DND-41 (cell line): ENCODE measurements around the gene KDM6A.

Experiments used
- ATAC-seq: fragments of 200-7000 bp; cut with Tn5 transposase; 3 replicates; pipeline ENCODE4 v1.9.1; 2021; ENCODE audit warnings: low read depth; ENCODE audit not compliant: insufficient read depth
- DNase-seq: peaks from one replicate; pipeline ENCODE4 v3.0.0-alpha.2; 2020
- H2AFZ ChIP-seq: 2 replicates; pipeline ENCODE4 v1.6.0; 2012; ENCODE audit warnings: low read depth, low read length
- H3K27ac ChIP-seq: 2 replicates; pipeline ENCODE4 v1.5.1; 2012; ENCODE audit warnings: low read length, inconsistent platforms
- H3K27me3 ChIP-seq: fragments of 200-600 bp; sonication (generic); 2 replicates; pipeline ENCODE4 v1.6.0; 2012; ENCODE audit warnings: low read length, mild to moderate bottlenecking, inconsistent platforms; ENCODE audit not compliant: insufficient read depth, poor library complexity
- H3K36me3 ChIP-seq: 2 replicates; pipeline ENCODE4 v1.5.1; 2012; ENCODE audit warnings: low read length, inconsistent platforms; ENCODE audit not compliant: insufficient read depth
- H3K4me1 ChIP-seq: 2 replicates; pipeline ENCODE4 v1.5.1; 2012; ENCODE audit warnings: mild to moderate bottlenecking, low read length; ENCODE audit not compliant: insufficient read depth
- H3K4me2 ChIP-seq: 2 replicates; pipeline ENCODE4 v1.6.0; 2012; ENCODE audit warnings: mild to moderate bottlenecking, moderate library complexity, low read length, inconsistent platforms; ENCODE audit not compliant: insufficient read depth
- H3K4me3 ChIP-seq, 2 experiments: fragments of 200-600 bp in 1 of 2; shearing (Covaris generic) in 1 of 2; 2 replicates each; pipeline ENCODE4 v1.5.1; 2012 to 2016; ENCODE audit warnings: inconsistent platforms in 2 of 2, low read length in 2 of 2, mild to moderate bottlenecking in 2 of 2, low read depth in 1 of 2, moderate library complexity in 1 of 2
- H3K79me2 ChIP-seq: 2 replicates; pipeline ENCODE4 v1.6.0; 2012; ENCODE audit warnings: low read length, inconsistent platforms; ENCODE audit not compliant: insufficient read depth
- H3K9ac ChIP-seq: 2 replicates; pipeline ENCODE4 v1.6.0; 2012; ENCODE audit warnings: low read depth, mild to moderate bottlenecking, inconsistent platforms, low read length, moderate library complexity
- H3K9me3 ChIP-seq: 2 replicates; pipeline ENCODE4 v1.5.1; 2012; ENCODE audit warnings: low read length, moderate library complexity, mild to moderate bottlenecking, inconsistent platforms; ENCODE audit not compliant: insufficient read depth, severe bottlenecking
- H4K20me1 ChIP-seq: 2 replicates; pipeline ENCODE4 v1.6.0; 2012; ENCODE audit warnings: low read length; ENCODE audit not compliant: insufficient read depth
- CTCF ChIP-seq: IDR thresholded peaks from 2 replicates; pipeline ENCODE4 v1.5.1; 2012; ENCODE audit warnings: borderline replicate concordance, low read length, moderate library complexity, mild to moderate bottlenecking; ENCODE audit not compliant: poor library complexity, severe bottlenecking; ENCODE audit errors: extremely low read depth
- EZH2 ChIP-seq: IDR thresholded peaks from 3 replicates; pipeline ENCODE4 v1.6.1; 2012; ENCODE audit warnings: borderline replicate concordance, low read depth, mild to moderate bottlenecking, moderate library complexity, low read length, inconsistent platforms; ENCODE audit not compliant: severe bottlenecking

The KDM6A gene

GRCh38 chrX:45001048-45001447, 128.1 kb downstream of the KDM6A start:
- H3K9ac ChIP-seq = no peak overlapping the region
- H3K36me3 ChIP-seq = no peaks in the 10 kb centered on the region
- H3K9me3 ChIP-seq = no peaks in the 10 kb centered on the region
- no peak overlapping the region for H3K4me3 ChIP-seq
- DNase-seq (no peak), ATAC-seq (no peak)
- no peaks in the 10 kb centered on the region for H3K27me3 ChIP-seq
- no peak overlapping the region for H2AFZ ChIP-seq
- no peak overlapping the region for H3K27ac ChIP-seq
- H3K79me2 ChIP-seq = peaks cover 60% of the 10 kb centered on the region
- TF ChIP-seq EZH2 (no peak), CTCF (no peak)
- H3K4me2 ChIP-seq = no peak overlapping the region
- H3K4me1 ChIP-seq = no peaks in the 10 kb centered on the region
- H4K20me1 ChIP-seq = no peaks in the 10 kb centered on the region; the same call in 1 of the 2 replicates

- Histone ChIP-seq H3K27me3 (no peaks in the 10 kb centered on the region), H3K27ac (no peak overlapping the region), H3K9ac (no peak overlapping the region), H3K9me3 (no peaks in the 10 kb centered on the region), H2AFZ (no peak overlapping the region), H3K4me2 (no peak overlapping the region), H3K4me1 (no peaks in the 10 kb centered on the region), H3K4me3 (no peak overlapping the region), H3K79me2 (peaks cover 57% of the 10 kb centered on the region), H4K20me1 (no peaks in the 10 kb centered on the region), H3K36me3 (no peaks in the 10 kb centered on the region)
- DNase-seq (no peak), ATAC-seq (no peak)
- TF ChIP-seq EZH2 = no peak
Observed at GRCh38 chrX:45003085-45003484, 130.1 kb downstream of the KDM6A start.

GRCh38 chrX:45006002-45006800, 133.2 kb downstream of the KDM6A start:
- H3K4me2 ChIP-seq = no peak overlapping the region
- no peak overlapping the region for H3K4me3 ChIP-seq
- H3K79me2 ChIP-seq = peaks cover 58% of the 10 kb centered on the region
- H3K9ac ChIP-seq = no peak overlapping the region
- H3K27ac ChIP-seq = no peak overlapping the region
- no peak overlapping the region for H2AFZ ChIP-seq
- no peaks in the 10 kb centered on the region for H3K27me3 ChIP-seq
- H3K4me1 ChIP-seq = no peaks in the 10 kb centered on the region
- H3K9me3 ChIP-seq = no peaks in the 10 kb centered on the region
- no peak for ATAC-seq
- H3K36me3 ChIP-seq = no peaks in the 10 kb centered on the region; the same call in 1 of the 2 replicates
- no peaks in the 10 kb centered on the region for H4K20me1 ChIP-seq
- TF ChIP-seq CTCF (no peak), EZH2 (no peak)
- no peak for DNase-seq

GRCh38 chrX:45007598-45007997, 134.6 kb downstream of the KDM6A start:
- no peak overlapping the region for H3K4me2 ChIP-seq
- H3K27ac ChIP-seq = no peak overlapping the region
- H3K9me3 ChIP-seq = no peaks in the 10 kb centered on the region
- H2AFZ ChIP-seq = no peak overlapping the region
- no peak for ATAC-seq
- H3K4me1 ChIP-seq = no peaks in the 10 kb centered on the region
- H4K20me1 ChIP-seq = peaks cover 3% of the 10 kb centered on the region; the same call in 1 of the 2 replicates
- H3K4me3 ChIP-seq = no peak overlapping the region
- TF ChIP-seq CTCF = no peak
- no peak for TF ChIP-seq EZH2
- H3K36me3 ChIP-seq = no peaks in the 10 kb centered on the region; the same call in 1 of the 2 replicates
- no peak overlapping the region for H3K9ac ChIP-seq
- DNase-seq = no peak
- peaks cover 57% of the 10 kb centered on the region for H3K79me2 ChIP-seq
- no peaks in the 10 kb centered on the region for H3K27me3 ChIP-seq
